WTC11 (cell line): ENCODE results near the gene GRK6. TPM values are rescaled to one million over a fixed set of nuclear protein-coding genes. Genes with fewer than 3 reads are reported as not detected.

Source experiments
- AR ChIP-seq: fragments of 250-450 bp; sonication (Bioruptor Pico); IDR thresholded peaks from 2 replicates; pipeline ENCODE4 v1.9.0; 2021; ENCODE audit warnings: mild to moderate bottlenecking
- ATF1 ChIP-seq: sonication (generic); formaldehyde crosslinking; IDR thresholded peaks from 2 replicates; pipeline ENCODE4 v1.8.1; 2023; ENCODE audit warnings: mild to moderate bottlenecking, moderate library complexity, missing genetic modification reagents
- CREM ChIP-seq: sonication (generic); formaldehyde crosslinking; IDR thresholded peaks from 2 replicates; pipeline ENCODE4 v1.8.1; 2022; ENCODE audit warnings: mild to moderate bottlenecking, missing genetic modification reagents, moderate library complexity
- CTCF ChIP-seq: fragments of 200-600 bp; IDR thresholded peaks from 2 replicates; pipeline ENCODE4 v1.8.0; 2022; ENCODE audit warnings: antibody characterized with exemption
- E2F5 ChIP-seq: sonication (generic); formaldehyde crosslinking; IDR thresholded peaks from 2 replicates; pipeline ENCODE4 v1.8.1; 2022; ENCODE audit warnings: mild to moderate bottlenecking, moderate library complexity, missing genetic modification reagents
- ELF4 ChIP-seq: sonication (generic); formaldehyde crosslinking; IDR thresholded peaks from 2 replicates; pipeline ENCODE4 v1.8.1; 2022; ENCODE audit warnings: low read depth, mild to moderate bottlenecking, moderate library complexity, missing genetic modification reagents
- EMX1 ChIP-seq: fragments of 250-450 bp; sonication (Bioruptor Pico); IDR thresholded peaks from 2 replicates; pipeline ENCODE4 v1.8.0; 2021; ENCODE audit warnings: mild to moderate bottlenecking
- FOXK1 ChIP-seq: sonication (generic); formaldehyde crosslinking; IDR thresholded peaks from 2 replicates; pipeline ENCODE4 v1.8.0; 2022; ENCODE audit warnings: mild to moderate bottlenecking, moderate library complexity, missing genetic modification reagents
- JUN ChIP-seq: sonication (generic); formaldehyde crosslinking; IDR thresholded peaks from 2 replicates; pipeline ENCODE4 v1.8.0; 2023; ENCODE audit warnings: mild to moderate bottlenecking, missing genetic modification reagents
- KAT7 ChIP-seq: sonication (generic); formaldehyde crosslinking; IDR thresholded peaks from 2 replicates; pipeline ENCODE4 v1.8.1; 2023; ENCODE audit warnings: missing genetic modification reagents, mild to moderate bottlenecking, borderline replicate concordance
- MAX ChIP-seq: sonication (generic); formaldehyde crosslinking; IDR thresholded peaks from 2 replicates; pipeline ENCODE4 v1.8.0; 2022; ENCODE audit warnings: mild to moderate bottlenecking, missing genetic modification reagents
- MLX ChIP-seq: sonication (generic); formaldehyde crosslinking; IDR thresholded peaks from 2 replicates; pipeline ENCODE4 v1.8.1; 2023; ENCODE audit warnings: mild to moderate bottlenecking, missing genetic modification reagents, moderate library complexity
- NFATC4 ChIP-seq: fragments of 250-450 bp; sonication (Bioruptor Pico); IDR thresholded peaks from 2 replicates; pipeline ENCODE4 v1.9.0; 2021; ENCODE audit warnings: mild to moderate bottlenecking
- NFYB ChIP-seq: sonication (generic); formaldehyde crosslinking; conservative IDR thresholded peaks from 2 replicates; pipeline ENCODE4 v1.8.0; 2022; ENCODE audit warnings: low read depth, missing genetic modification reagents
- NR1H2 ChIP-seq: sonication (generic); formaldehyde crosslinking; IDR thresholded peaks from 2 replicates; pipeline ENCODE4 v1.9.0; 2021; ENCODE audit warnings: mild to moderate bottlenecking, moderate library complexity, missing genetic modification reagents
- NR3C1 ChIP-seq: sonication (generic); formaldehyde crosslinking; conservative IDR thresholded peaks from 2 replicates; pipeline ENCODE4 v1.8.1; 2023; ENCODE audit warnings: low read depth, mild to moderate bottlenecking, missing genetic modification reagents
- RELA ChIP-seq: sonication (generic); formaldehyde crosslinking; IDR thresholded peaks from 2 replicates; pipeline ENCODE4 v1.8.1; 2022; ENCODE audit warnings: missing genetic modification reagents, mild to moderate bottlenecking, borderline replicate concordance
- SMAD3 ChIP-seq: sonication (generic); formaldehyde crosslinking; IDR thresholded peaks from 2 replicates; pipeline ENCODE4 v1.8.0; 2022; ENCODE audit warnings: missing genetic modification reagents, mild to moderate bottlenecking, borderline replicate concordance
- SMAD4 ChIP-seq: sonication (generic); formaldehyde crosslinking; IDR thresholded peaks from 2 replicates; pipeline ENCODE4 v1.8.0; 2022; ENCODE audit warnings: mild to moderate bottlenecking, missing genetic modification reagents
- SP1 ChIP-seq: sonication (generic); formaldehyde crosslinking; conservative IDR thresholded peaks from 2 replicates; pipeline ENCODE4 v1.8.1; 2022; ENCODE audit warnings: missing genetic modification reagents
- STAT6 ChIP-seq: sonication (generic); formaldehyde crosslinking; conservative IDR thresholded peaks from 2 replicates; pipeline ENCODE4 v1.8.1; 2023; ENCODE audit warnings: mild to moderate bottlenecking, low read depth, missing genetic modification reagents, moderate library complexity
- TP53 ChIP-seq: sonication (generic); formaldehyde crosslinking; IDR thresholded peaks from 2 replicates; pipeline ENCODE4 v1.8.1; 2023; ENCODE audit warnings: mild to moderate bottlenecking, missing genetic modification reagents
- USF1 ChIP-seq: sonication (generic); formaldehyde crosslinking; IDR thresholded peaks from 2 replicates; pipeline ENCODE4 v1.8.0; 2022; ENCODE audit warnings: mild to moderate bottlenecking, missing genetic modification reagents
- ZBTB21 ChIP-seq: sonication (generic); formaldehyde crosslinking; IDR thresholded peaks from 2 replicates; pipeline ENCODE4 v1.8.1; 2023; ENCODE audit warnings: mild to moderate bottlenecking, missing genetic modification reagents, borderline replicate concordance
- ZNF219 ChIP-seq: sonication (generic); formaldehyde crosslinking; IDR thresholded peaks from 2 replicates; pipeline ENCODE4 v1.8.0; 2023; ENCODE audit warnings: missing genetic modification reagents, mild to moderate bottlenecking, borderline replicate concordance
- ZNF671 ChIP-seq: fragments of 250-450 bp; sonication (Bioruptor Pico); IDR thresholded peaks from 2 replicates; pipeline ENCODE4 v1.8.0; 2021; ENCODE audit warnings: mild to moderate bottlenecking
- total RNA-seq: library from RNA; stranded (reverse); gene quantifications from 3 replicates; pipeline ENCODE4 v1.2.3, GENCODE V29; 2021
- TF ChIP-seq, protein P1 (sequence below): sonication (generic); formaldehyde crosslinking; IDR thresholded peaks from 2 replicates; pipeline ENCODE4 v1.8.1; 2023; ENCODE audit warnings: mild to moderate bottlenecking, missing genetic modification reagents
- TF ChIP-seq, protein P2 (sequence below): sonication (generic); formaldehyde crosslinking; IDR thresholded peaks from 2 replicates; pipeline ENCODE4 v1.8.0; 2023; ENCODE audit warnings: missing genetic modification reagents

The GRK6 gene
- total RNA-seq, 1 experiment from 2014 or later = 69.2 TPM

DNA sequence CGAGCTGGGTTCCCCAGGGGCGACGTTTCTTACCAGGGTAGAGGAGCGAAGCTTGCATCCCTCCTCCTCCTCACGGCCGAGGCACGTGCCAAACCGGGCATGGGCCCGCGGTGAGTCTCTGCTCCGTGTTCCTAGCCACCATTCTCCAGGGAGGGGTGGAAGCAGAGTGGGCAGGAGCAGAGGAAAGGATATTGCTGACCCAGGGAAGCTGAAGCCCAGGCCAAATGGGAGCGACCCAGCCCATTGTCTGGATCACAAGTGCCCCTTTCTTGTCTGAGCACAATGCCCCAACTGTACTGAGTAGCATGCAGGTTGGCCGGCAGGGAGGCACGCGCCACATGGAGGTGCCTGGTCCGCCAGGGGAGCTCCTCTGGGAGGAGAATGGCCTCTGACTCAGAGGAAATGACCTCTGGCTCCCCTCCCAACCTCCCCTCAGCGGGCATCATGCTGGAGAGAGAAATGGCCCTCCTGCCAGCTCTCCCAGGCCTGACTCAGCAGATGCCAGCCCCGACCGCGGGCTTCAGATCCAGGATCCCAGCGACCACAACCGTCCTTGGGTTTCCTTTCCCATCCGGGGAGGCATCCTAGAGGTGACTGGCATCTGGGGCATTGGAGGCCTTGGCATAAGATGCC, 21.3 kb downstream of the GRK6 start (continued):
- TF ChIP-seq, protein P1, sequence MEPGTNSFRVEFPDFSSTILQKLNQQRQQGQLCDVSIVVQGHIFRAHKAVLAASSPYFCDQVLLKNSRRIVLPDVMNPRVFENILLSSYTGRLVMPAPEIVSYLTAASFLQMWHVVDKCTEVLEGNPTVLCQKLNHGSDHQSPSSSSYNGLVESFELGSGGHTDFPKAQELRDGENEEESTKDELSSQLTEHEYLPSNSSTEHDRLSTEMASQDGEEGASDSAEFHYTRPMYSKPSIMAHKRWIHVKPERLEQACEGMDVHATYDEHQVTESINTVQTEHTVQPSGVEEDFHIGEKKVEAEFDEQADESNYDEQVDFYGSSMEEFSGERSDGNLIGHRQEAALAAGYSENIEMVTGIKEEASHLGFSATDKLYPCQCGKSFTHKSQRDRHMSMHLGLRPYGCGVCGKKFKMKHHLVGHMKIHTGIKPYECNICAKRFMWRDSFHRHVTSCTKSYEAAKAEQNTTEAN = no peak
- TF ChIP-seq USF1 (CRISPR knock-in tag) (0 out of 2 replicates have a peak, but pooled peaks have one; percentile 9), NR3C1 (CRISPR knock-in tag) (no peak), SMAD3 (CRISPR knock-in tag) (no peak), NFYB (no peak), FOXK1 (CRISPR knock-in tag) (peak; percentile 53), SP1 (CRISPR knock-in tag) (no peak), AR (no peak), JUN (CRISPR knock-in tag) (no peak), CREM (no peak), E2F5 (no peak), ELF4 (CRISPR knock-in tag) (no peak), ZBTB21 (CRISPR knock-in tag) (no peak), NR1H2 (CRISPR knock-in tag) (no peak), MLX (no peak), ZNF219 (CRISPR knock-in tag) (no peak), MAX (CRISPR knock-in tag) (peak; percentile 88), EMX1 (CRISPR knock-in tag) (no peak), KAT7 (CRISPR knock-in tag) (peak; percentile 77; the same call in 1 of the 2 replicates), STAT6 (no peak), TP53 (CRISPR knock-in tag) (no peak), ZNF671 (CRISPR knock-in tag) (no peak), ATF1 (no peak), NFATC4 (CRISPR knock-in tag) (no peak), SMAD4 (CRISPR knock-in tag) (no peak), RELA (CRISPR knock-in tag) (no peak), CTCF (no peak)
- TF ChIP-seq, protein P2, sequence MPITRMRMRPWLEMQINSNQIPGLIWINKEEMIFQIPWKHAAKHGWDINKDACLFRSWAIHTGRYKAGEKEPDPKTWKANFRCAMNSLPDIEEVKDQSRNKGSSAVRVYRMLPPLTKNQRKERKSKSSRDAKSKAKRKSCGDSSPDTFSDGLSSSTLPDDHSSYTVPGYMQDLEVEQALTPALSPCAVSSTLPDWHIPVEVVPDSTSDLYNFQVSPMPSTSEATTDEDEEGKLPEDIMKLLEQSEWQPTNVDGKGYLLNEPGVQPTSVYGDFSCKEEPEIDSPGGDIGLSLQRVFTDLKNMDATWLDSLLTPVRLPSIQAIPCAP (CRISPR knock-in tag) = peak; percentile 73
